SK-N-SH treated with all-trans-retinoic acid at 6 μM for 48 hours (cell line): ENCODE measurements around the gene ELP1.
"Not testable (repeated sequence)": the region's sequence is repeated elsewhere in the genome, so short reads cannot be mapped to it uniquely, and the experiment has no call there.

Experiments used
- ATAC-seq: fragments of 200-7000 bp; cut with Tn5 transposase; 3 replicates; pipeline ENCODE4 v1.9.1; 2020; ENCODE audit warnings: mild to moderate bottlenecking, moderate library complexity
- ARNTL ChIP-seq: fragments of 450-650 bp; formaldehyde crosslinking; IDR thresholded peaks from 2 replicates; pipeline ENCODE4 v1.5.0; 2020; ENCODE audit warnings: low read depth, mild to moderate bottlenecking, moderate library complexity, borderline replicate concordance
- BACH2 ChIP-seq: fragments of 250-450 bp; sonication (Bioruptor Pico); IDR thresholded peaks from 2 replicates; pipeline ENCODE4 v1.9.0; 2021; ENCODE audit warnings: mild to moderate bottlenecking, borderline replicate concordance
- CSDC2 ChIP-seq: fragments of 250-450 bp; sonication (Bioruptor Pico); IDR thresholded peaks from 2 replicates; pipeline ENCODE4 v1.5.0; 2020; ENCODE audit warnings: mild to moderate bottlenecking, moderate library complexity
- CSRNP3 ChIP-seq: fragments of 250-450 bp; sonication (Bioruptor Pico); IDR thresholded peaks from 2 replicates; pipeline ENCODE4 v1.5.1; 2021; ENCODE audit warnings: mild to moderate bottlenecking, moderate library complexity
- ESRRG ChIP-seq: fragments of 250-450 bp; sonication (Bioruptor Pico); IDR thresholded peaks from 2 replicates; pipeline ENCODE4 v1.6.1; 2021; ENCODE audit warnings: mild to moderate bottlenecking
- OSR1 ChIP-seq: fragments of 250-450 bp; sonication (Bioruptor Pico); IDR thresholded peaks from 2 replicates; pipeline ENCODE4 v1.8.0; 2022; ENCODE audit warnings: moderate library complexity, mild to moderate bottlenecking, inconsistent platforms
- PATZ1 ChIP-seq: fragments of 250-450 bp; sonication (Bioruptor Pico); IDR thresholded peaks from 2 replicates; pipeline ENCODE4 v1.8.0; 2020; ENCODE audit warnings: mild to moderate bottlenecking, moderate library complexity, borderline replicate concordance
- POU6F1 ChIP-seq: fragments of 250-450 bp; sonication (Bioruptor Pico); IDR thresholded peaks from 2 replicates; pipeline ENCODE4 v1.8.0; 2021; ENCODE audit warnings: low read depth, mild to moderate bottlenecking, moderate library complexity, borderline replicate concordance
- PPARA ChIP-seq: fragments of 250-450 bp; sonication (Bioruptor Pico); IDR thresholded peaks from 2 replicates; pipeline ENCODE4 v1.5.0; 2020; ENCODE audit warnings: mild to moderate bottlenecking, borderline replicate concordance
- RARB ChIP-seq: fragments of 250-450 bp; sonication (Bioruptor Pico); IDR thresholded peaks from 2 replicates; pipeline ENCODE4 v1.8.0; 2021; ENCODE audit warnings: mild to moderate bottlenecking, moderate library complexity
- SNAI2 ChIP-seq: fragments of 250-450 bp; sonication (Bioruptor Pico); IDR thresholded peaks from 2 replicates; pipeline ENCODE4 v1.5.0; 2020; ENCODE audit warnings: mild to moderate bottlenecking, moderate library complexity
- TCF4 ChIP-seq: fragments of 250-450 bp; sonication (Bioruptor Pico); IDR thresholded peaks from 2 replicates; pipeline ENCODE4 v1.8.0; 2021; ENCODE audit warnings: mild to moderate bottlenecking, moderate library complexity, borderline replicate concordance
- TOX ChIP-seq: fragments of 250-450 bp; sonication (Bioruptor Pico); IDR thresholded peaks from 2 replicates; pipeline ENCODE4 v1.8.0; 2021; ENCODE audit warnings: mild to moderate bottlenecking, moderate library complexity, borderline replicate concordance
- ZFP3 ChIP-seq: fragments of 250-450 bp; sonication (Bioruptor Pico); IDR thresholded peaks from 2 replicates; pipeline ENCODE4 v1.5.0; 2020; ENCODE audit warnings: mild to moderate bottlenecking, moderate library complexity
- ZFP30 ChIP-seq: fragments of 450-650 bp; formaldehyde crosslinking; IDR thresholded peaks from 2 replicates; pipeline ENCODE4 v1.5.0; 2022; ENCODE audit warnings: mild to moderate bottlenecking, moderate library complexity
- ZNF565 ChIP-seq: fragments of 450-650 bp; formaldehyde crosslinking; conservative IDR thresholded peaks from 2 replicates; pipeline ENCODE4 v1.5.0; 2020; ENCODE audit warnings: low read depth, mild to moderate bottlenecking, moderate library complexity
- ZNF8 ChIP-seq: fragments of 450-650 bp; formaldehyde crosslinking; IDR thresholded peaks from 2 replicates; pipeline ENCODE4 v1.5.0; 2020; ENCODE audit warnings: mild to moderate bottlenecking, moderate library complexity

ELP1 gene

GRCh38 chr9:108897324-108898096, 36.4 kb downstream of the ELP1 start:
- no peak for ATAC-seq
- TF ChIP-seq TCF4 (CRISPR knock-in tag) (no peak), ZFP30 (no peak), RARB (no peak), PATZ1 (no peak), OSR1 (CRISPR knock-in tag) (no peak), PPARA (CRISPR knock-in tag) (no peak), BACH2 (CRISPR knock-in tag) (no peak), ZFP3 (CRISPR knock-in tag) (no peak), TOX (CRISPR knock-in tag) (no peak), POU6F1 (CRISPR knock-in tag) (no peak), ZNF8 (no peak), CSDC2 (CRISPR knock-in tag) (no peak), ESRRG (CRISPR knock-in tag) (no peak), SNAI2 (CRISPR knock-in tag) (no peak), CSRNP3 (no peak)

GRCh38 chr9:108894225-108894997, 39.5 kb downstream of the ELP1 start:
- ATAC-seq: no peak
- no peak for TF ChIP-seq ZNF565 (CRISPR knock-in tag)
- TF ChIP-seq, all 23 proteins: peak for 0

GRCh38 chr9:108889649-108890067, 44.3 kb downstream of the ELP1 start:
- TF ChIP-seq PATZ1 (no peak), POU6F1 (CRISPR knock-in tag) (no peak), CSDC2 (CRISPR knock-in tag) (no peak), ARNTL (CRISPR knock-in tag) (no peak)
- peak; percentile 73 for ATAC-seq

- ATAC-seq: not testable (repeated sequence)
Observed at GRCh38 chr9:108886594-108887271, 47.2 kb downstream of the ELP1 start.
